Pancreas (tissue), 10 donors: ENCODE measurements around the gene ARPC4. TPM values are rescaled to one million over a fixed set of nuclear protein-coding genes. Genes with fewer than 3 reads are reported as not detected.
A peak's percentile ranks its signal among the peaks of the same experiment; 100 is the strongest.

Source experiments
- ATAC-seq, 4 donors: fragments of 200-7000 bp; cut with Tn5 transposase; one replicate each; pipeline versions ENCODE4 v1.8.0 to v1.9.1; 2020; ENCODE audit warnings: mild to moderate bottlenecking in 4 of 4, moderate library complexity in 4 of 4
- DNase-seq, 6 donors: peaks; one replicate each; pipeline ENCODE4 v3.0.0-alpha.2; 2020
- FAIRE-seq: peaks from 2 replicates; lab custom pipeline; 2012; peaks lifted over from hg19 to GRCh38; lab: Jason Lieb, UNC
- H3K27ac ChIP-seq, 4 donors: fragments of 200-600 bp; sonication (generic); 1 replicate in 3 of 4; 2 replicates in 1 of 4; pipeline versions ENCODE4 v1.5.0 to v1.8.0; 2020
- H3K27me3 ChIP-seq, 4 donors: fragments of 200-600 bp; one replicate each; pipeline ENCODE4 v1.8.0; 2021
- H3K36me3 ChIP-seq, 3 donors: fragments of 200-600 bp; sonication (generic) in 1 of 3; one replicate each; pipeline versions ENCODE4 v1.5.0 to v1.8.0; 2020 to 2021
- H3K4me1 ChIP-seq, 3 donors: fragments of 200-600 bp; one replicate each; pipeline ENCODE4 v1.8.0; 2021
- H3K4me3 ChIP-seq, 4 donors: fragments of 200-600 bp; sonication (generic) in 2 of 4; one replicate each; pipeline versions ENCODE4 v1.5.0 to v1.8.0; 2020 to 2021
- H3K9me3 ChIP-seq, 4 donors: fragments of 200-600 bp; one replicate each; pipeline ENCODE4 v1.8.0; 2021
- CTCF ChIP-seq, 4 donors: fragments of 200-600 bp; sonication (generic) in 3 of 4; IDR thresholded peaks; one replicate each; pipeline versions ENCODE4 v1.5.0 to v1.8.0; 2021; ENCODE audit warnings: antibody characterized with exemption in 4 of 4
- WGBS, 2 donors: extraction: QIAGEN DNeasy Blood & Tissue Kit; methylation state at CpG; one replicate each; pipeline ENCODE4 v1.1.7; 2013; 5-methylcytosine and 5-hydroxymethylcytosine counted together
- intact Hi-C, 3 donors: fragments of 100-400 bp; cut with DNase I; formaldehyde crosslinking; loops; one replicate each; pipeline versions ENCODE4 v1.11.1 to v1.14.2; 2022
- polyA plus RNA-seq, 2 donors: library from polyadenylated mRNA; stranded (reverse); fragments of 200-250 nt; gene quantifications; one replicate each; pipeline ENCODE4 v1.2.3, GENCODE V29; 2013
- total RNA-seq, 6 donors: library from RNA; stranded (reverse); fragmentation: NEBNext Ultra II Directional in 4 of 6; extraction: Animal tissue kit (Norgen Biotek cat#: 25700) in 4 of 6; gene quantifications; one replicate each; pipeline versions ENCODE4 v1.2.1 to v1.2.4, GENCODE V29; 2021 to 2023
- donor health status: healthy with polysubstance abuse.
- donor health status: DM: no; HTN: no; CAD: no; lungs with moderate emphysema.
- donor health status: DM: no; HTN: no; CAD: no.
- donor health status: control.
- donor health status: control.
- donor health status: Bipolar disorder and iron deficiency.
- donor health status: DM: yes; HTN: yes; CAD: no.
- donor health status: DM: no; HTN: no; CAD: no.
- donor health status: DM: no; HTN: no; CAD: no.
- donor health status: DM: yes; HTN: yes; CAD: no.

ARPC4 gene
- total and polyA plus RNA-seq, 8 donors = 35.0 to 72.6 (median 46.8) TPM

GRCh38 chr3:9807981-9808344 is 15.1 kb downstream of the ARPC4 start:
- intact Hi-C loops = no loop called here
- no peaks in the 10 kb centered on the region for H3K9me3 ChIP-seq
- peaks cover 0 to 13% (median 5%) of the 10 kb centered on the region in 3 donors for H3K4me1 ChIP-seq
- WGBS, 2 donors = 94% methylated on average over 2 of the region's 2 CpGs
- peaks cover 0 to 29% (median 29%) of the 10 kb centered on the region in 3 donors for H3K36me3 ChIP-seq
- no peak for DNase-seq
- no peak for FAIRE-seq
- no peak overlapping the region for H3K27ac ChIP-seq
- H3K4me3 ChIP-seq = no peak overlapping the region
- no peak for TF ChIP-seq CTCF (IDR thresholded peaks at IDR 0.05)
- no peak for ATAC-seq
- H3K27me3 ChIP-seq = no peaks in the 10 kb centered on the region

- peak in 2 of 4 donors; percentile 8 to 18 for ATAC-seq
- 78 to 84% methylated on average over 7 of the region's 7 CpGs for WGBS, 2 donors
Observed at GRCh38 chr3:9808345-9809037, 15.6 kb downstream of the ARPC4 start.

GRCh38 chr3:9809239-9809614 is 16.3 kb downstream of the ARPC4 start:
- H3K36me3 ChIP-seq = peaks cover 0 to 17% (median 16%) of the 10 kb centered on the region in 3 donors
- H3K27ac ChIP-seq = peak overlapping the region; percentile 86 to 96 (median 94)
- 77 to 85% methylated on average over 4 of the region's 4 CpGs for WGBS, 2 donors
- peak overlapping the region in 2 of 4 donors; percentile 76 to 84 for H3K4me3 ChIP-seq
- intact Hi-C loops = no loop called here
- peaks cover 0 to 13% (median 5%) of the 10 kb centered on the region in 3 donors for H3K4me1 ChIP-seq
- no peaks in the 10 kb centered on the region for H3K27me3 ChIP-seq
- no peak for FAIRE-seq
- peak in 1 of 6 donors; percentile 32 for DNase-seq
- no peak for TF ChIP-seq CTCF (IDR thresholded peaks at IDR 0.05)
- peak; percentile 10 to 49 (median 33) for ATAC-seq
- no peaks in the 10 kb centered on the region for H3K9me3 ChIP-seq

More at GRCh38 chr3:9808345-9809037, 15.6 kb downstream of the ARPC4 start:
- no peaks in the 10 kb centered on the region for H3K9me3 ChIP-seq
- no peaks in the 10 kb centered on the region for H3K27me3 ChIP-seq
- intact Hi-C loops = no loop called here
- H3K36me3 ChIP-seq = peaks cover 0 to 24% (median 23%) of the 10 kb centered on the region in 3 donors
- peaks cover 0 to 13% (median 5%) of the 10 kb centered on the region in 3 donors for H3K4me1 ChIP-seq
- H3K27ac ChIP-seq = peak overlapping the region; percentile 86 to 96 (median 94)
- FAIRE-seq (no peak), DNase-seq (no peak)
- H3K4me3 ChIP-seq = no peak overlapping the region
- no peak for TF ChIP-seq CTCF (IDR thresholded peaks at IDR 0.05)

GRCh38 chr3:9809615-9810432 is 16.9 kb downstream of the ARPC4 start, which contains the start of gene TTLL3:
TTLL3 (plus strand) TSS chr3:9810262; CDS start chr3:9810662, 400 bp downstream.
- ATAC-seq = peak; percentile 81 to 86 (median 85)
- Histone ChIP-seq H3K27ac (peak within 1 kb of the TSS; percentile 86 to 96 (median 94)), H3K36me3 (peaks cover 0 to 11% (median 10%) of the 10 kb centered on the region in 3 donors), H3K4me3 (peak within 1 kb of the TSS; percentile 60 to 86 (median 80)), H3K9me3 (no peaks in the 10 kb centered on the region), H3K27me3 (no peaks in the 10 kb centered on the region), H3K4me1 (peaks cover 0 to 13% (median 5%) of the 10 kb centered on the region in 3 donors)
- DNase-seq = peak; percentile 71 to 90 (median 80)
- FAIRE-seq = no peak
- intact Hi-C loops = no loop called here
- 1% methylated on average over 74 to 76 of the region's 76 CpGs for WGBS, 2 donors
- no peak for TF ChIP-seq CTCF (IDR thresholded peaks at IDR 0.05)
